Transverse colon (tissue), 4 donors: ENCODE results near the gene DNM1L. TPM values are rescaled to one million over a fixed set of nuclear protein-coding genes. Genes with fewer than 3 reads are reported as not detected.

ENCODE experiments used
- DNase-seq: peaks from one replicate; pipeline ENCODE4 v3.0.0-alpha.2; 2019
- H3K27ac ChIP-seq, 4 donors: fragments of 200-600 bp; sonication (generic); 2 replicates each; pipeline ENCODE4 v1.5.1; 2016 to 2018; ENCODE audit warnings: inconsistent platforms in 4 of 4
- H3K27me3 ChIP-seq: fragments of 200-600 bp; sonication (generic); 2 replicates; pipeline ENCODE4 v1.5.1; 2017; ENCODE audit warnings: inconsistent platforms
- H3K36me3 ChIP-seq, 4 donors: fragments of 200-600 bp; sonication (generic); 2 replicates each; pipeline ENCODE4 v1.5.1; 2017 to 2019; ENCODE audit warnings: inconsistent platforms in 4 of 4
- H3K4me1 ChIP-seq, 4 donors: fragments of 200-600 bp; sonication (generic); 2 replicates each; pipeline ENCODE4 v1.5.1; 2017 to 2020; ENCODE audit warnings: inconsistent platforms in 4 of 4
- H3K4me3 ChIP-seq, 4 donors: fragments of 200-600 bp; sonication (generic); 1 replicate in 1 of 4; 2 replicates in 3 of 4; pipeline versions ENCODE4 v1.5.1 to v1.6.1; 2017 to 2019; ENCODE audit warnings: inconsistent platforms in 4 of 4
- H3K9me3 ChIP-seq, 2 donors: fragments of 200-600 bp; sonication (generic); 2 replicates each; pipeline ENCODE4 v1.5.1; 2017 to 2019; ENCODE audit warnings: inconsistent platforms in 2 of 2
- CTCF ChIP-seq, 5 experiments: fragments of 200-600 bp in 3 of 5; fragments of 450-650 bp in 2 of 5; sonication (generic) in 3 of 5; IDR thresholded peaks; 1 replicate in 2 of 5; 2 replicates in 3 of 5; pipeline ENCODE4 v1.5.1; 2016 to 2017; ENCODE audit warnings: antibody characterized with exemption in 5 of 5, inconsistent platforms in 3 of 5, mild to moderate bottlenecking in 2 of 5, moderate library complexity in 1 of 5
- EP300 ChIP-seq: sonication (generic); formaldehyde crosslinking; IDR thresholded peaks from one replicate; pipeline ENCODE4 v1.6.1; 2017; ENCODE audit warnings: antibody characterized with exemption, low read depth
- POLR2A ChIP-seq: fragments of 450-650 bp; IDR thresholded peaks from one replicate; pipeline ENCODE4 v1.6.1; 2016; ENCODE audit warnings: antibody characterized with exemption, mild to moderate bottlenecking, moderate library complexity
- POLR2AphosphoS5 ChIP-seq, 3 donors: sonication (generic); formaldehyde crosslinking; IDR thresholded peaks; one replicate each; pipeline ENCODE4 v1.6.1; 2016; ENCODE audit warnings: antibody characterized with exemption in 3 of 3
- WGBS, 2 donors: methylation state at CpG; one replicate each; pipeline ENCODE4 v1.1.5; 2018; ENCODE audit warnings: low coverage in 1 of 2; 5-methylcytosine and 5-hydroxymethylcytosine counted together
- in situ Hi-C, 4 donors: fragments of 200-750 bp; cut with MboI; loops; one replicate each; pipeline versions ENCODE4 v1.15.0 to v1.15.1; 2017; ENCODE audit warnings: low sequenced_read_pairs in 3 of 4, low pct_ligation_motif_present in 1 of 4, low pct_unique_long_range_greater_than_20kb in 1 of 4
- intact Hi-C: fragments of 100-400 bp; cut with DNase I; formaldehyde crosslinking; loops from one replicate; pipeline ENCODE4 v1.15.1; 2023; ENCODE audit warnings: low total_unique reads
- total RNA-seq, 4 donors: library from RNA; depleted of rRNA; stranded (reverse); fragments of >200 nt; gene quantifications; one replicate each; pipeline ENCODE4 v1.1.0, GENCODE V29; 2016

DNM1L gene
- total RNA-seq, 4 donors from 2014 or later, result 41.2 to 61.3 (median 44.2) TPM

GRCh38 chr12:32726286-32726685 is 47.2 kb downstream of the DNM1L start:
- H3K36me3 ChIP-seq, result peaks cover 0 to 35% (median 13%) of the 10 kb centered on the region in 4 donors
- no peak for DNase-seq
- no peaks in the 10 kb centered on the region for H3K27me3 ChIP-seq
- no peaks in the 10 kb centered on the region for H3K4me1 ChIP-seq
- intact Hi-C loops, result loop anchor here (1.0 kb wide), 1 partner anchor 23 kb away; no protein-coding TSS in a partner anchor
- no peaks in the 10 kb centered on the region for H3K9me3 ChIP-seq
- in situ Hi-C loops, result no loop called here
- 92 to 93% methylated on average over 2 of the region's 2 CpGs for WGBS, 2 donors
- no peak overlapping the region for H3K4me3 ChIP-seq
- TF ChIP-seq EP300, result no peak
- TF ChIP-seq CTCF (IDR thresholded peaks at IDR 0.05), result no peak
- TF ChIP-seq POLR2A, result no peak
- no peak for TF ChIP-seq POLR2AphosphoS5 (IDR thresholded peaks at IDR 0.05)
- no peak overlapping the region for H3K27ac ChIP-seq

GRCh38 chr12:32727237-32727636 is 48.1 kb downstream of the DNM1L start:
- TF ChIP-seq CTCF (IDR thresholded peaks at IDR 0.05), result no peak
- no peak for TF ChIP-seq POLR2A
- TF ChIP-seq EP300, result no peak
- TF ChIP-seq POLR2AphosphoS5 (IDR thresholded peaks at IDR 0.05), result no peak
- H3K27ac ChIP-seq, result no peak overlapping the region
- no peak for DNase-seq
- H3K9me3 ChIP-seq, result no peaks in the 10 kb centered on the region
- no peaks in the 10 kb centered on the region for H3K27me3 ChIP-seq
- intact Hi-C loops, result no loop called here
- H3K4me1 ChIP-seq, result no peaks in the 10 kb centered on the region
- peaks cover 0 to 39% (median 11%) of the 10 kb centered on the region in 4 donors for H3K36me3 ChIP-seq
- in situ Hi-C loops, result no loop called here
- 84 to 90% methylated on average over 3 of the region's 3 CpGs for WGBS, 2 donors
- H3K4me3 ChIP-seq, result no peak overlapping the region

- WGBS, 2 donors, result 93 to 95% methylated on average over 1 of the region's 1 CpG
- H3K4me3 ChIP-seq, result no peak overlapping the region
- no peak overlapping the region for H3K27ac ChIP-seq
- no peak for DNase-seq
- no peaks in the 10 kb centered on the region for H3K9me3 ChIP-seq
- peaks cover 0 to 62% (median 9%) of the 10 kb centered on the region in 4 donors for H3K36me3 ChIP-seq
- in situ Hi-C loops (no loop called here), intact Hi-C loops (no loop called here)
- no peaks in the 10 kb centered on the region for H3K27me3 ChIP-seq
- no peaks in the 10 kb centered on the region for H3K4me1 ChIP-seq
- no peak for TF ChIP-seq POLR2AphosphoS5 (IDR thresholded peaks at IDR 0.05)
- TF ChIP-seq EP300, result no peak
- TF ChIP-seq POLR2A, result no peak
- no peak for TF ChIP-seq CTCF (IDR thresholded peaks at IDR 0.05)
Observed at GRCh38 chr12:32734952-32735351, 55.9 kb downstream of the DNM1L start.

GRCh38 chr12:32736445-32736844 is 57.3 kb downstream of the DNM1L start:
- intact Hi-C loops (no loop called here), in situ Hi-C loops (no loop called here)
- no peak for TF ChIP-seq POLR2AphosphoS5 (IDR thresholded peaks at IDR 0.05)
- no peak for TF ChIP-seq POLR2A
- no peak for TF ChIP-seq EP300
- TF ChIP-seq CTCF (IDR thresholded peaks at IDR 0.05), result no peak
- no peak for DNase-seq
- Histone ChIP-seq H3K9me3 (no peaks in the 10 kb centered on the region), H3K4me1 (no peaks in the 10 kb centered on the region), H3K27ac (no peak overlapping the region), H3K27me3 (no peaks in the 10 kb centered on the region), H3K36me3 (peaks cover 0 to 54% (median 14%) of the 10 kb centered on the region in 4 donors), H3K4me3 (no peak overlapping the region)
- WGBS, 2 donors, result 56 to 59% methylated on average over 3 of the region's 3 CpGs
